ENCODE results near the gene COMP.

DNA sequence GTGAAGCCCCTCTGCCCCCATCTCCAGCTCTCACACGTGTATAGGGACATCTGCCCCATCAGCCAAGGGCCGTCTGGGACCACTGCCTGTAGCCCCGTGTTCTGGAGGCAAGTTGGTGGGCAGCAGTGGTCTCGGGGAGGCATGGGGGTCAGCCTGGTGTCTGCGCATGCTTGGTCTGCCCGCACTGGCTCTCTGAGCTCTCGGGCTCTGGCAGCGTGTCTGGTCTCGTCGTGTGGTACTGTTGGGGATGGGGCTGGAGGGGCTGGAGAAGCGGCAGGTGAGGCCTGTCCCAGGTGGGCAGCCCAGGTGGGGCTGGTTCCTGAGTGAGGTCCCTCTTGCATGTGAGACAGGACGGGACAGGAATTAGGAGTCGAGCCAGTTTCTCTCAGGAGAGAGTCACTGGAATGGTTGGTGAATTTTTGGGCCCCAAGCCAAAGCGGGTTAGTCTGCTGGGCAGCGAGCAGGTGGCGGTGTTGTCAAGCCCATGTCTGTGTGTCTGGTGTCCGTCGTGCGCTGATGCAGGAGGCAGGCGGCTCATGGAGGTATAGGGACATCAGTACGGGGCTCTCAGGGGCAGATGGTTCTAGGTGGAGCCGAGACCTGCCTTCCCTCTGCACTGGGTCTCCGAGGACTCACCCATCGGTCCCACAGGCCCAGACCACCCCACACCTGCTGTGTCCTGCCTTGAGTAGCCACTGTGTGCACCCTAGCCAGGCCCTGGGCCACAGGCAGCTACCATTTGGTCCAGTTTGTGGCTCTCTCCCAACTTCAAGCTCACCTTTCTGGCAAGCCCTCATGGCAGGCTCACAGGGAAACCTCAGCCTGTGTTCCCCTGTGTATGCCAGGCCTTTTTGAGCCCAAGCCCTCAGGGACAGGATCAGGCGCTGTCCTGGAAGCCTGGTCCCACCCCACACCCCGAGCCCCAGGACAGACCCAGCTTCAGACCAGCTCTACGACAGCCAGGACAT lies 18.2 kb downstream of the COMP start:
- TF ChIP-seq EZH2 (IDR thresholded peaks at IDR 0.05): no peak
- TF ChIP-seq POLR2AphosphoS5 (IDR thresholded peaks at IDR 0.05; ENCODE audit: borderline replicate concordance, low read depth, low read length): no peak
- no peak for TF ChIP-seq FOXP2 (optimal IDR thresholded peaks at IDR 0.05; ENCODE audit: control extremely low read depth, extremely low read length, insufficient read depth)

Data from SK-N-MC (cell line).